Measurements from ENCODE around the gene PRDM16.
"Not testable (repeated sequence)": the region's sequence is repeated elsewhere in the genome, so short reads cannot be mapped to it uniquely, and the experiment has no call there.

The PRDM16 gene

GRCh38 chr1:3236955-3237354, 168.0 kb downstream of the PRDM16 start:
- DNase-seq = no peak

GRCh38 chr1:3237570-3237969, 168.6 kb downstream of the PRDM16 start:
- no peak for DNase-seq

- no peak for DNase-seq
Observed at GRCh38 chr1:3237994-3238702, 169.1 kb downstream of the PRDM16 start.

- DNase-seq = no peak
Observed at GRCh38 chr1:3238703-3239278, 169.8 kb downstream of the PRDM16 start.

GRCh38 chr1:3239991-3240390, 171.0 kb downstream of the PRDM16 start:
- DNase-seq = not testable (repeated sequence)

- DNase-seq = no peak
Observed at GRCh38 chr1:3240524-3241235, 171.7 kb downstream of the PRDM16 start.

GRCh38 chr1:3241236-3241550, 172.2 kb downstream of the PRDM16 start:
- DNase-seq = no peak

- DNase-seq = no peak
Observed at GRCh38 chr1:3241673-3242407, 172.8 kb downstream of the PRDM16 start.

- no peak for DNase-seq
Observed at GRCh38 chr1:3242408-3243260, 173.6 kb downstream of the PRDM16 start.

- DNase-seq = no peak
Observed at GRCh38 chr1:3243304-3243703, 174.3 kb downstream of the PRDM16 start.

- DNase-seq = no peak
Observed at GRCh38 chr1:3244025-3244926, 175.3 kb downstream of the PRDM16 start.

GRCh38 chr1:3244927-3245315, 175.9 kb downstream of the PRDM16 start:
- DNase-seq = no peak

- DNase-seq = no peak
Observed at GRCh38 chr1:3245344-3245743, 176.3 kb downstream of the PRDM16 start.

- DNase-seq = no peak
Observed at GRCh38 chr1:3245768-3246167, 176.8 kb downstream of the PRDM16 start.

GRCh38 chr1:3246251-3246650, 177.2 kb downstream of the PRDM16 start:
- DNase-seq = no peak

GRCh38 chr1:3247521-3248121, 178.6 kb downstream of the PRDM16 start:
- no peak for DNase-seq

- no peak for DNase-seq
Observed at GRCh38 chr1:3248155-3249141, 179.4 kb downstream of the PRDM16 start.

GRCh38 chr1:3249231-3249630, 180.2 kb downstream of the PRDM16 start:
- DNase-seq = no peak

- DNase-seq = no peak
Observed at GRCh38 chr1:3249631-3250501, 180.9 kb downstream of the PRDM16 start.
